GM23338 (cell line): ENCODE data around the gene BRD7. TPM values are rescaled to one million over a fixed set of nuclear protein-coding genes. Genes with fewer than 3 reads are reported as not detected.

Experiments
- ATAC-seq: fragments of 200-7000 bp; cut with Tn5 transposase; 3 replicates; pipeline ENCODE4 v1.9.1; 2020
- DNase-seq: peaks from one replicate; pipeline ENCODE4 v3.0.0-alpha.2; 2015; ENCODE audit warnings: low spot score
- H2AFZ ChIP-seq: fragments of 200-600 bp; sonication (generic); 2 replicates; pipeline ENCODE4 v1.8.0; 2016; ENCODE audit warnings: antibody characterized with exemption, mild to moderate bottlenecking, moderate library complexity
- H3F3A ChIP-seq: fragments of 200-600 bp; sonication (generic); replicated peaks from 2 replicates; pipeline ENCODE4 v1.8.0; 2017; ENCODE audit warnings: antibody characterized with exemption, mixed run types, low read depth
- H3K27ac ChIP-seq: fragments of 200-600 bp; sonication (generic); 2 replicates; pipeline ENCODE4 v1.6.1; 2016; ENCODE audit warnings: low read depth
- H3K27me3 ChIP-seq: fragments of 200-600 bp; sonication (generic); 2 replicates; pipeline ENCODE4 v1.8.0; 2016; ENCODE audit warnings: mild to moderate bottlenecking, mixed run types, moderate library complexity; ENCODE audit not compliant: insufficient read depth
- H3K36me3 ChIP-seq: fragments of 200-600 bp; sonication (generic); 2 replicates; pipeline ENCODE4 v1.8.0; 2016; ENCODE audit warnings: mild to moderate bottlenecking; ENCODE audit not compliant: insufficient read depth
- H3K4me1 ChIP-seq: fragments of 200-600 bp; sonication (generic); 2 replicates; pipeline ENCODE4 v1.8.0; 2016; ENCODE audit warnings: mild to moderate bottlenecking, moderate library complexity; ENCODE audit not compliant: insufficient read depth
- H3K4me2 ChIP-seq: fragments of 200-600 bp; sonication (generic); 2 replicates; pipeline ENCODE4 v1.7.1; 2017; ENCODE audit warnings: mixed run types
- H3K4me3 ChIP-seq: fragments of 200-600 bp; sonication (generic); 2 replicates; pipeline ENCODE4 v1.6.1; 2016; ENCODE audit warnings: mixed run types
- H3K79me2 ChIP-seq: fragments of 200-600 bp; sonication (generic); replicated peaks from 2 replicates; pipeline ENCODE4 v1.8.0; 2017; ENCODE audit warnings: mild to moderate bottlenecking; ENCODE audit not compliant: insufficient read depth
- H3K9me2 ChIP-seq: fragments of 200-600 bp; sonication (generic); 2 replicates; pipeline ENCODE4 v1.8.0; 2017; ENCODE audit not compliant: insufficient read depth
- H4K20me1 ChIP-seq: fragments of 200-600 bp; sonication (generic); replicated peaks from 2 replicates; pipeline ENCODE4 v1.8.0; 2017; ENCODE audit warnings: mild to moderate bottlenecking; ENCODE audit not compliant: insufficient read depth
- H3K27ac Mint-ChIP-seq: 2 replicates; pipeline ENCODE4 v1.8.0; 2020; ENCODE audit warnings: inconsistent platforms, mild to moderate bottlenecking, moderate library complexity, mixed read lengths
- H3K27me3 Mint-ChIP-seq: 3 replicates; pipeline ENCODE4 v1.8.0; 2022; ENCODE audit warnings: low read depth, mild to moderate bottlenecking, moderate library complexity, mixed read lengths, inconsistent platforms; ENCODE audit not compliant: insufficient read depth, poor library complexity
- H3K36me3 Mint-ChIP-seq: 3 replicates; pipeline ENCODE4 v1.8.0; 2021; ENCODE audit warnings: low read depth, mild to moderate bottlenecking, inconsistent platforms, moderate library complexity, mixed read lengths
- H3K4me1 Mint-ChIP-seq: 3 replicates; pipeline ENCODE4 v1.8.0; 2020; ENCODE audit warnings: mild to moderate bottlenecking, inconsistent platforms, mixed read lengths
- H3K4me3 Mint-ChIP-seq: 3 replicates; pipeline ENCODE4 v1.8.0; 2021; ENCODE audit warnings: moderate library complexity, mild to moderate bottlenecking, inconsistent platforms, mixed read lengths
- H3K9me3 Mint-ChIP-seq: 3 replicates; pipeline ENCODE4 v1.8.0; 2020; ENCODE audit warnings: moderate library complexity, mild to moderate bottlenecking, inconsistent platforms, mixed read lengths
- CREB1 ChIP-seq: fragments of 250-450 bp; sonication (Bioruptor Pico); IDR thresholded peaks from 2 replicates; pipeline ENCODE4 v1.5.0; 2020; ENCODE audit warnings: low read depth, mild to moderate bottlenecking, moderate library complexity
- CTCF ChIP-seq, 2 experiments: fragments of 200-600 bp in 1 of 2; sonication (generic) in 1 of 2; conservative IDR thresholded peaks; 2 replicates each; pipeline versions ENCODE4 v1.5.1 to v1.6.1; 2016 to 2017; ENCODE audit warnings: antibody characterized with exemption in 2 of 2, low read depth in 2 of 2, mild to moderate bottlenecking in 2 of 2, moderate library complexity in 1 of 2
- ETS1 ChIP-seq: IDR thresholded peaks from 2 replicates; pipeline ENCODE4 v1.6.1; 2016; ENCODE audit warnings: antibody characterized with exemption
- EZH2 ChIP-seq: fragments of 200-600 bp; sonication (generic); IDR thresholded peaks from one replicate; pipeline ENCODE4 v1.8.0; 2017; ENCODE audit warnings: antibody characterized with exemption, mild to moderate bottlenecking, low read depth; ENCODE audit not compliant: unreplicated experiment
- EZH2phosphoT487 ChIP-seq: fragments of 200-600 bp; sonication (generic); IDR thresholded peaks from one replicate; pipeline ENCODE4 v1.8.1; 2018; ENCODE audit warnings: antibody characterized with exemption; ENCODE audit not compliant: unreplicated experiment
- JUNB ChIP-seq: IDR thresholded peaks from one replicate; pipeline ENCODE4 v1.6.1; 2016; ENCODE audit warnings: antibody characterized with exemption; ENCODE audit not compliant: unreplicated experiment
- NANOG ChIP-seq: IDR thresholded peaks from 2 replicates; pipeline ENCODE4 v1.6.1; 2016; ENCODE audit warnings: antibody characterized with exemption, borderline replicate concordance
- POLR2AphosphoS5 ChIP-seq: IDR thresholded peaks from 2 replicates; pipeline ENCODE4 v1.6.1; 2016; ENCODE audit warnings: antibody characterized with exemption, low read depth
- REST ChIP-seq: IDR thresholded peaks from one replicate; pipeline ENCODE4 v1.6.1; 2018; ENCODE audit warnings: antibody characterized with exemption; ENCODE audit not compliant: unreplicated experiment
- STAT1 ChIP-seq: IDR thresholded peaks from one replicate; pipeline ENCODE4 v1.6.1; 2016; ENCODE audit warnings: antibody characterized with exemption; ENCODE audit not compliant: unreplicated experiment
- ZNF114 ChIP-seq: fragments of 250-450 bp; sonication (Bioruptor Pico); IDR thresholded peaks from 2 replicates; pipeline ENCODE4 v1.5.0; 2020; ENCODE audit warnings: mild to moderate bottlenecking, moderate library complexity
- ZNF331 ChIP-seq: fragments of 250-450 bp; sonication (Bioruptor Pico); IDR thresholded peaks from 2 replicates; pipeline ENCODE4 v1.5.0; 2020; ENCODE audit warnings: low read depth, mild to moderate bottlenecking, moderate library complexity
- ZNF462 ChIP-seq: fragments of 250-450 bp; sonication (Bioruptor Pico); IDR thresholded peaks from 2 replicates; pipeline ENCODE4 v1.5.0; 2020; ENCODE audit warnings: mild to moderate bottlenecking, moderate library complexity
- polyA plus RNA-seq: library from polyadenylated mRNA; unstranded; fragments of >200 nt; fragmentation: Nextera tagmentation; extraction: Ambion mirVana; gene quantifications from 2 replicates; pipeline ENCODE4 v1.2.1, GENCODE V29; 2016
- total RNA-seq: library from RNA; depleted of rRNA; stranded (reverse); fragments of >200 nt; shearing (Covaris generic); gene quantifications from 2 replicates; pipeline ENCODE4 v1.2.3, GENCODE V29; 2014

BRD7 gene
- total and polyA plus RNA-seq, 2 experiments from 2014 or later: 93.0 to 149 TPM

- Histone ChIP-seq H3K36me3 (no peaks in the 10 kb centered on the region), H3K79me2 (no peaks in the 10 kb centered on the region), H3K4me3 (no peak overlapping the region), H3K9me2 (no peaks in the 10 kb centered on the region), H3K4me2 (no peak overlapping the region), H4K20me1 (no peaks in the 10 kb centered on the region), H3K27me3 (no peaks in the 10 kb centered on the region), H3K27ac (no peak overlapping the region), H2AFZ (no peak overlapping the region), H3K4me1 (no peaks in the 10 kb centered on the region), H3F3A (no peaks in the 10 kb centered on the region)
- Mint-ChIP-seq H3K36me3 (no peaks in the 10 kb centered on the region), H3K9me3 (no peaks in the 10 kb centered on the region), H3K27me3 (no peaks in the 10 kb centered on the region), H3K4me3 (no peak overlapping the region), H3K27ac (no peak overlapping the region), H3K4me1 (no peaks in the 10 kb centered on the region)
- DNase-seq (no peak), ATAC-seq (no peak)
- no peak for TF ChIP-seq ZNF331 (CRISPR knock-in tag)
- no peak for TF ChIP-seq ZNF114
- no peak for TF ChIP-seq POLR2AphosphoS5
- TF ChIP-seq REST: no peak
- TF ChIP-seq EZH2: no peak
- no peak for TF ChIP-seq ZNF462
- no peak for TF ChIP-seq JUNB
- no peak for TF ChIP-seq CREB1
- no peak for TF ChIP-seq NANOG
- TF ChIP-seq ETS1: no peak
- TF ChIP-seq CTCF (conservative IDR thresholded peaks at IDR 0.05; ENCODE audit: low read depth in 2 of 2): no peak
- no peak for TF ChIP-seq STAT1
- TF ChIP-seq EZH2phosphoT487: no peak
Observed at GRCh38 chr16:50295541-50296132, 73.2 kb downstream of the BRD7 start.
